Ishikawa (cell line): ENCODE data around the gene CCDC13.

Source experiments
- CEBPB ChIP-seq: IDR thresholded peaks from 2 replicates; pipeline ENCODE4 v1.6.1; 2012
- EP300 ChIP-seq: IDR thresholded peaks from 2 replicates; pipeline ENCODE4 v1.6.1; 2012; ENCODE audit warnings: borderline replicate concordance
- FOXM1 ChIP-seq: IDR thresholded peaks from 2 replicates; pipeline ENCODE4 v1.6.1; 2012; ENCODE audit warnings: low read depth, borderline replicate concordance
- MAX ChIP-seq: IDR thresholded peaks from 2 replicates; pipeline ENCODE4 v1.6.1; 2012
- REST ChIP-seq: IDR thresholded peaks from 2 replicates; pipeline ENCODE4 v1.6.1; 2012; ENCODE audit warnings: low read depth, mild to moderate bottlenecking

- TF ChIP-seq FOXM1 (no peak), REST (no peak), CEBPB (no peak), EP300 (no peak), MAX (no peak)
Measured at GRCh38 chr3:42769477-42770131, 3.4 kb downstream of the CCDC13 start.
